ENCODE data around the gene TACC2.

TACC2 gene

GRCh38 chr10:121974019-121974534 lies 14.9 kb upstream of the TACC2 start:
- peak; percentile 61 for ATAC-seq

GRCh38 chr10:121974535-121975294 lies 14.2 kb upstream of the TACC2 start, which contains the start of gene NSMCE4A:
NSMCE4A (minus strand) TSS chr10:121975217; CDS start chr10:121975165, 52 bp downstream.
- ATAC-seq = peak; percentile 92
- TF ChIP-seq CREB5 (CRISPR knock-in tag; IDR thresholded peaks at IDR 0.05; ENCODE audit: low read depth) = no peak
- 0 out of 2 replicates have a peak, but pooled peaks have one; percentile 47 for TF ChIP-seq ESRRG (CRISPR knock-in tag; IDR thresholded peaks at IDR 0.05)
- no peak for TF ChIP-seq SNAI2 (CRISPR knock-in tag; IDR thresholded peaks at IDR 0.05)

More at GRCh38 chr10:121974019-121974534, 14.9 kb upstream of the TACC2 start:
- TF ChIP-seq CSRNP3 (CRISPR knock-in tag; IDR thresholded peaks at IDR 0.05) = no peak
- TF ChIP-seq, protein P1, sequence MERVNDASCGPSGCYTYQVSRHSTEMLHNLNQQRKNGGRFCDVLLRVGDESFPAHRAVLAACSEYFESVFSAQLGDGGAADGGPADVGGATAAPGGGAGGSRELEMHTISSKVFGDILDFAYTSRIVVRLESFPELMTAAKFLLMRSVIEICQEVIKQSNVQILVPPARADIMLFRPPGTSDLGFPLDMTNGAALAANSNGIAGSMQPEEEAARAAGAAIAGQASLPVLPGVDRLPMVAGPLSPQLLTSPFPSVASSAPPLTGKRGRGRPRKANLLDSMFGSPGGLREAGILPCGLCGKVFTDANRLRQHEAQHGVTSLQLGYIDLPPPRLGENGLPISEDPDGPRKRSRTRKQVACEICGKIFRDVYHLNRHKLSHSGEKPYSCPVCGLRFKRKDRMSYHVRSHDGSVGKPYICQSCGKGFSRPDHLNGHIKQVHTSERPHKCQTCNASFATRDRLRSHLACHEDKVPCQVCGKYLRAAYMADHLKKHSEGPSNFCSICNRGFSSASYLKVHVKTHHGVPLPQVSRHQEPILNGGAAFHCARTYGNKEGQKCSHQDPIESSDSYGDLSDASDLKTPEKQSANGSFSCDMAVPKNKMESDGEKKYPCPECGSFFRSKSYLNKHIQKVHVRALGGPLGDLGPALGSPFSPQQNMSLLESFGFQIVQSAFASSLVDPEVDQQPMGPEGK (CRISPR knock-in tag; IDR thresholded peaks at IDR 0.05; ENCODE audit: borderline replicate concordance) = no peak
- TF ChIP-seq TCF4 (CRISPR knock-in tag; IDR thresholded peaks at IDR 0.05; ENCODE audit: borderline replicate concordance) = no peak
- TF ChIP-seq ZC3H10 (CRISPR knock-in tag; IDR thresholded peaks at IDR 0.05) = no peak
- TF ChIP-seq GLIS3 (CRISPR knock-in tag; IDR thresholded peaks at IDR 0.05) = no peak
- no peak for TF ChIP-seq ESRRG (CRISPR knock-in tag; IDR thresholded peaks at IDR 0.05)
- TF ChIP-seq CSDC2 (CRISPR knock-in tag; IDR thresholded peaks at IDR 0.05) = no peak
- TF ChIP-seq ZFP3 (CRISPR knock-in tag; IDR thresholded peaks at IDR 0.05) = no peak
- no peak for TF ChIP-seq ZNF565 (CRISPR knock-in tag; conservative IDR thresholded peaks at IDR 0.05; ENCODE audit: low read depth)
- no peak for TF ChIP-seq ZFP30 (CRISPR knock-in tag; IDR thresholded peaks at IDR 0.05)
- TF ChIP-seq TOX (CRISPR knock-in tag; IDR thresholded peaks at IDR 0.05; ENCODE audit: borderline replicate concordance) = no peak
- no peak for TF ChIP-seq RARB (CRISPR knock-in tag; IDR thresholded peaks at IDR 0.05)
- no peak for TF ChIP-seq PPARA (CRISPR knock-in tag; IDR thresholded peaks at IDR 0.05; ENCODE audit: borderline replicate concordance)
- no peak for TF ChIP-seq ZNF70 (CRISPR knock-in tag; IDR thresholded peaks at IDR 0.05)
- TF ChIP-seq, protein P2, sequence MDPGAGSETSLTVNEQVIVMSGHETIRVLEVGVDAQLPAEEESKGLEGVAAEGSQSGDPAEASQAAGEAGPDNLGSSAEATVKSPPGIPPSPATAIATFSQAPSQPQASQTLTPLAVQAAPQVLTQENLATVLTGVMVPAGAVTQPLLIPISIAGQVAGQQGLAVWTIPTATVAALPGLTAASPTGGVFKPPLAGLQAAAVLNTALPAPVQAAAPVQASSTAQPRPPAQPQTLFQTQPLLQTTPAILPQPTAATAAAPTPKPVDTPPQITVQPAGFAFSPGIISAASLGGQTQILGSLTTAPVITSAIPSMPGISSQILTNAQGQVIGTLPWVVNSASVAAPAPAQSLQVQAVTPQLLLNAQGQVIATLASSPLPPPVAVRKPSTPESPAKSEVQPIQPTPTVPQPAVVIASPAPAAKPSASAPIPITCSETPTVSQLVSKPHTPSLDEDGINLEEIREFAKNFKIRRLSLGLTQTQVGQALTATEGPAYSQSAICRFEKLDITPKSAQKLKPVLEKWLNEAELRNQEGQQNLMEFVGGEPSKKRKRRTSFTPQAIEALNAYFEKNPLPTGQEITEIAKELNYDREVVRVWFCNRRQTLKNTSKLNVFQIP (CRISPR knock-in tag; IDR thresholded peaks at IDR 0.05; ENCODE audit: borderline replicate concordance, low read depth) = no peak
- TF ChIP-seq, protein P3, sequence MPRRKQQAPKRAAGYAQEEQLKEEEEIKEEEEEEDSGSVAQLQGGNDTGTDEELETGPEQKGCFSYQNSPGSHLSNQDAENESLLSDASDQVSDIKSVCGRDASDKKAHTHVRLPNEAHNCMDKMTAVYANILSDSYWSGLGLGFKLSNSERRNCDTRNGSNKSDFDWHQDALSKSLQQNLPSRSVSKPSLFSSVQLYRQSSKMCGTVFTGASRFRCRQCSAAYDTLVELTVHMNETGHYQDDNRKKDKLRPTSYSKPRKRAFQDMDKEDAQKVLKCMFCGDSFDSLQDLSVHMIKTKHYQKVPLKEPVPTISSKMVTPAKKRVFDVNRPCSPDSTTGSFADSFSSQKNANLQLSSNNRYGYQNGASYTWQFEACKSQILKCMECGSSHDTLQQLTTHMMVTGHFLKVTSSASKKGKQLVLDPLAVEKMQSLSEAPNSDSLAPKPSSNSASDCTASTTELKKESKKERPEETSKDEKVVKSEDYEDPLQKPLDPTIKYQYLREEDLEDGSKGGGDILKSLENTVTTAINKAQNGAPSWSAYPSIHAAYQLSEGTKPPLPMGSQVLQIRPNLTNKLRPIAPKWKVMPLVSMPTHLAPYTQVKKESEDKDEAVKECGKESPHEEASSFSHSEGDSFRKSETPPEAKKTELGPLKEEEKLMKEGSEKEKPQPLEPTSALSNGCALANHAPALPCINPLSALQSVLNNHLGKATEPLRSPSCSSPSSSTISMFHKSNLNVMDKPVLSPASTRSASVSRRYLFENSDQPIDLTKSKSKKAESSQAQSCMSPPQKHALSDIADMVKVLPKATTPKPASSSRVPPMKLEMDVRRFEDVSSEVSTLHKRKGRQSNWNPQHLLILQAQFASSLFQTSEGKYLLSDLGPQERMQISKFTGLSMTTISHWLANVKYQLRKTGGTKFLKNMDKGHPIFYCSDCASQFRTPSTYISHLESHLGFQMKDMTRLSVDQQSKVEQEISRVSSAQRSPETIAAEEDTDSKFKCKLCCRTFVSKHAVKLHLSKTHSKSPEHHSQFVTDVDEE (CRISPR knock-in tag; IDR thresholded peaks at IDR 0.05) = no peak
- no peak for TF ChIP-seq BACH2 (CRISPR knock-in tag; IDR thresholded peaks at IDR 0.05; ENCODE audit: borderline replicate concordance)

Data from SK-N-SH treated with all-trans-retinoic acid at 6 μM for 48 hours (cell line).